ENCODE measurements around the gene SBK2. TPM values are rescaled to one million over a fixed set of nuclear protein-coding genes. Genes with fewer than 3 reads are reported as not detected.

Gene SBK2
- total and polyA plus RNA-seq, 12 donors = 0.39 to 14.1 (median 2.0) TPM

GRCh38 chr19:55486043-55486970 lies 50.6 kb downstream of the SBK2 start:
- Histone ChIP-seq H3K36me3 (peaks cover 0 to 21% (median 10%) of the 10 kb centered on the region in 9 donors), H3K27ac (peak overlapping the region; percentile 78 to 95 (median 88)), H3K4me1 (peaks cover 27 to 58% (median 46%) of the 10 kb centered on the region in 9 donors), H3K27me3 (peaks cover 0 to 4% (median 0%) of the 10 kb centered on the region in 7 donors), H3K9me3 (no peaks in the 10 kb centered on the region), H3K4me3 (peak overlapping the region in 7 of 10 donors; percentile 7 to 31 (median 19))
- DNase-seq = no peak
- intact Hi-C loops (cut with DNase I) = no loop called here
- 65 to 69% methylated on average over 53 of the region's 53 CpGs for WGBS, 2 donors
- peak in 6 of 9 donors; percentile 21 to 57 (median 42) for TF ChIP-seq CTCF (IDR thresholded peaks at IDR 0.05)
- ATAC-seq = peak in 4 of 8 donors; percentile 2 to 37 (median 26)

GRCh38 chr19:55485439-55486011 lies 51.4 kb downstream of the SBK2 start:
- no peaks in the 10 kb centered on the region for H3K9me3 ChIP-seq
- DNase-seq (no peak), ATAC-seq (peak in 1 of 8 donors; percentile 1)
- H3K4me1 ChIP-seq = peaks cover 27 to 58% (median 46%) of the 10 kb centered on the region in 9 donors
- peak overlapping the region; percentile 25 to 95 (median 88) for H3K27ac ChIP-seq
- WGBS, 2 donors = 31 to 35% methylated on average over 18 of the region's 18 CpGs
- no peak for TF ChIP-seq CTCF (IDR thresholded peaks at IDR 0.05)
- peak overlapping the region; percentile 53 to 72 (median 66) for H3K4me3 ChIP-seq
- peaks cover 0 to 4% (median 0%) of the 10 kb centered on the region in 7 donors for H3K27me3 ChIP-seq
- peaks cover 0 to 26% (median 10%) of the 10 kb centered on the region in 9 donors for H3K36me3 ChIP-seq
- intact Hi-C loops (cut with DNase I) = no loop called here

- TF ChIP-seq CTCF (IDR thresholded peaks at IDR 0.05) = no peak
- ATAC-seq (peak; percentile 19 to 50 (median 36)), DNase-seq (peak; percentile 54 to 65)
- Histone ChIP-seq H3K27me3 (peaks cover 0 to 4% (median 0%) of the 10 kb centered on the region in 7 donors), H3K4me3 (peak within 1 kb of the TSS; percentile 53 to 72 (median 66)), H3K4me1 (peaks cover 27 to 60% (median 46%) of the 10 kb centered on the region in 9 donors), H3K9me3 (no peaks in the 10 kb centered on the region), H3K27ac (peak within 1 kb of the TSS; percentile 78 to 95 (median 88)), H3K36me3 (peaks cover 0 to 26% (median 10%) of the 10 kb centered on the region in 9 donors)
- WGBS, 2 donors = 1% methylated on average over 75 to 78 of the region's 78 CpGs
- intact Hi-C loops (cut with DNase I) = no loop called here
Observed at GRCh38 chr19:55484593-55485438, 52.1 kb downstream of the SBK2 start, which contains the start of gene NAT14. Gene NAT14, plus strand, starts transcription at chr19:55485188. Its CDS starts 521 bp downstream, at chr19:55485709.
